ENCODE results near the gene APH1A. TPM values are rescaled to one million over a fixed set of nuclear protein-coding genes. Genes with fewer than 3 reads are reported as not detected.
"Not testable (repeated sequence)": the region's sequence is repeated elsewhere in the genome, so short reads cannot be mapped to it uniquely, and the experiment has no call there.

APH1A gene
- total RNA-seq, 1 donor from 2014 or later = 135 TPM

- TF ChIP-seq, protein P1, sequence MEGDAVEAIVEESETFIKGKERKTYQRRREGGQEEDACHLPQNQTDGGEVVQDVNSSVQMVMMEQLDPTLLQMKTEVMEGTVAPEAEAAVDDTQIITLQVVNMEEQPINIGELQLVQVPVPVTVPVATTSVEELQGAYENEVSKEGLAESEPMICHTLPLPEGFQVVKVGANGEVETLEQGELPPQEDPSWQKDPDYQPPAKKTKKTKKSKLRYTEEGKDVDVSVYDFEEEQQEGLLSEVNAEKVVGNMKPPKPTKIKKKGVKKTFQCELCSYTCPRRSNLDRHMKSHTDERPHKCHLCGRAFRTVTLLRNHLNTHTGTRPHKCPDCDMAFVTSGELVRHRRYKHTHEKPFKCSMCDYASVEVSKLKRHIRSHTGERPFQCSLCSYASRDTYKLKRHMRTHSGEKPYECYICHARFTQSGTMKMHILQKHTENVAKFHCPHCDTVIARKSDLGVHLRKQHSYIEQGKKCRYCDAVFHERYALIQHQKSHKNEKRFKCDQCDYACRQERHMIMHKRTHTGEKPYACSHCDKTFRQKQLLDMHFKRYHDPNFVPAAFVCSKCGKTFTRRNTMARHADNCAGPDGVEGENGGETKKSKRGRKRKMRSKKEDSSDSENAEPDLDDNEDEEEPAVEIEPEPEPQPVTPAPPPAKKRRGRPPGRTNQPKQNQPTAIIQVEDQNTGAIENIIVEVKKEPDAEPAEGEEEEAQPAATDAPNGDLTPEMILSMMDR (IDR thresholded peaks at IDR 0.05) = no peak
- ATAC-seq = no peak
- Histone ChIP-seq H3K27ac (no peak overlapping the region), H3K9me3 (no peaks in the 10 kb centered on the region), H3K36me3 (no peaks in the 10 kb centered on the region), H3K4me1 (no peaks in the 10 kb centered on the region), H3K4me3 (no peak overlapping the region), H3K27me3 (no peaks in the 10 kb centered on the region)
- intact Hi-C loops (cut with DNase I) = no loop called here
- DNase-seq = peak; percentile 16
Measured at GRCh38 chr1:150243003-150243402, 25.8 kb downstream of the APH1A start.

DNA sequence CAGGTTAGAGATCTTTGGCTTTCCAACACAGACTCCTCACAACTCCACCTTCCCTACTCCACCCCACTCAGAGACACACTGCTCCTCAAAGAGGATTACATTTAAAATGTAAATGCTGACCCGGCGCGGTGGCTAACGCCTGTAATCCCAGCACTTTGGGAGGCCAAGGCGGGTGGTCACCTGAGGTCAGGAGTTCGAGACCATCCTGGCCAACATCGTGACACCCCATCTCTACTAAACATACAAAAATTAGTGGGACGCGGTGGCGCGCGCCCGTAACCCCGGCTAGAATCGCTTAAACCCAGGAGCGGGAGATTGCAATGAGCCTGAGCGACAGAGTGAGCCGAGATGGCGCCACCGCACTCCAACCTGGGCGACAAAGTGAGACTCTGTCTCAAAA is 31.1 kb downstream of the APH1A start:
- H3K27ac ChIP-seq = no peak overlapping the region
- H3K9me3 ChIP-seq = no peaks in the 10 kb centered on the region
- H3K27me3 ChIP-seq = no peaks in the 10 kb centered on the region
- DNase-seq = peak; percentile 46
- intact Hi-C loops (cut with DNase I) = no loop called here
- H3K4me1 ChIP-seq = peaks cover 18% of the 10 kb centered on the region
- no peaks in the 10 kb centered on the region for H3K36me3 ChIP-seq
- TF ChIP-seq, protein P1 (IDR thresholded peaks at IDR 0.05) = no peak
- no peak for ATAC-seq
- H3K4me3 ChIP-seq = no peak overlapping the region

DNA sequence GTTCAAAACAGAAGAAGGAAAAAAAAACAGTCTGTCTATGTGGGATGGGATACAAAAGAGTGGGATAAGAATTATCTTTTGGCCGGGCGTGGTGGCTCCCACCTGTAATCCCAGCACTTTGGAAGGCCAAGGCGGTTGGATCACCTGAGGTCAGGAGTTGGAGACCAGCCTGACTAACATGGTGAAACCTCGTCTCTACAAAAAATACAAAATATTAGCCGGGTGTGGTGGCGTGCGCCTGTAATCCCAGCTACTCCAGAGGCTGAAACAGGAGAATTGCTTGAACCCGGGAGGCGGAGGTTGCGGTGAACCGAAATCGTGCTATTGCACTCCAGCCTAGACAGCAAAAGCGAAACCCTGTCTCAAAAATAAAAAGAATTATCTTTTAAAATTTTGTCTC is 31.6 kb downstream of the APH1A start:
- peak; percentile 11 for DNase-seq
- ATAC-seq; H3K4me3 ChIP-seq; H3K36me3 ChIP-seq; H3K27ac ChIP-seq; H3K27me3 ChIP-seq; intact Hi-C loops (cut with DNase I); H3K9me3 ChIP-seq: not testable (repeated sequence)
- H3K4me1 ChIP-seq = peaks cover 18% of the 10 kb centered on the region

GRCh38 chr1:150236614-150237100 is 32.2 kb downstream of the APH1A start:
- peak overlapping the region; percentile 84 for H3K4me3 ChIP-seq
- TF ChIP-seq, protein P1 (IDR thresholded peaks at IDR 0.05) = no peak
- H3K27me3 ChIP-seq = no peaks in the 10 kb centered on the region
- DNase-seq (peak; percentile 6), ATAC-seq (no peak)
- no peak overlapping the region for H3K27ac ChIP-seq
- H3K9me3 ChIP-seq = no peaks in the 10 kb centered on the region
- H3K4me1 ChIP-seq = peaks cover 18% of the 10 kb centered on the region
- intact Hi-C loops (cut with DNase I) = no loop called here
- H3K36me3 ChIP-seq = no peaks in the 10 kb centered on the region

DNA sequence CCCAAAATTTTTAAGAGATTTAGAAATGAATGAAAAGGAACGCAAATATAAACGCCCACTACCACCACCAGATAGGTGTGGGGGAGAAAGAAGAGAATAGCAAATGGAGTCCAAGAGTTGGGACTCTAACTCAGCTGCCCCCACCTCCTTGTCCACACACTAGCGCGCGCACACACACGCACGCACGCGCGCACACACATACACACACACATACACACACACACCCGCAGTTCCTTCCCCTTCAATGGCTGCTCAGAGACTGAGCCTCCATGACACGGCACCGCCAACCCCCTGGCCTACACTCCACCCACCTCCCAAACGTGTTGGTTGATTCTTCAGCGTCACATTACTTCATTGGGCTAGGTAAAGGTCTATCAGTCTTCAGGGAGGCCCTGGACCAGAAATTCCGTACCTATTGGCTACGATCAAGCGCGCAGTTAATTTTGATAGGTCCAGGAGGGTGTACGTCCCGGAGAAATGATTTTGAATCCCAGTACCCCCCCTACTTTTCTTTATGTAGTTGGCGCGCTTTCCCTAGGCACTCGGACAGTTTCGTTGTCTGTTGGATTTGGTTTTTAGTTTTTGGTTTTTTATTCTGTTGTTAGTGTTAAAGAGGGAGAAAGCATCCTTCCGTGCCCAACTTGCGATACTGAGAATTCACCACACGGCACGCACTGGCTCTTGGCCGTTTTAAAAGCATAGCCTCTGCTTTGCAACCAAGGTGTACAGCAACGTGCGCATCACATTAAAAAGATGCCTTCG is 32.8 kb downstream of the APH1A start, which contains the start of gene ANP32E:
Gene ANP32E (minus strand): TSS at position 261 of the 762 bp plus-strand sequence. CDS start 326 bp downstream, outside the sequence.
- TF ChIP-seq, protein P1 (IDR thresholded peaks at IDR 0.05) = peak; percentile 6
- intact Hi-C loops (cut with DNase I) = no loop called here
- Histone ChIP-seq H3K27ac (peak within 1 kb of the TSS; percentile 97), H3K36me3 (peaks cover 4% of the 10 kb centered on the region), H3K27me3 (no peaks in the 10 kb centered on the region), H3K4me1 (peaks cover 18% of the 10 kb centered on the region), H3K9me3 (no peaks in the 10 kb centered on the region), H3K4me3 (peak within 1 kb of the TSS; percentile 84)
- ATAC-seq = peak; percentile 95
- DNase-seq = peak; percentile 95

DNA sequence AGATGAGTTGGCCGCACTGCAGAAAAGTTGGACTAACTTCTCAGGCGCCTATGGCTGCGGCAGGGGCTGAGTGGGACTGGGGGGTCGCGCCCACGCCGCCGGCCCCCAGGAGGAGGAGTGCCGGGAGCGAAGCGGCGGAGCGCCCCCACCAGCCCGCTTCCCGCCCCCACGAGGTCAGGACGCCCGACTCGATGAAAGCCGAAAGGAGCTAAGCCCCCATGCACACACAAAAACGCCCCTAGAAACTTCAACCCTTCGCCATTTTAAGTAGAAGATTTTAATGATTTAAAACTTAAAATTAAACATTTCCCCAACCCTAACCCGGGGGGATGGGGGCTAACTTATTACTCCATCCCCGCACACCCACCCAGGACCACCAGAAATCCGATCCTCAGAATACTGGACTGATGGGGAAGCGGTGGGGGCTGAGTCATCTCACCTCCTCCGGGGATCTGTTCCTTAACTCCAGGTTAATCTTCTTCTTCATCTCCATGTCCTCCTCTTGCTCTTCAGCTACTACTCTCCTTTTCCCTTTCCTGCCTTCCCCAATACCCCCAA is 33.4 kb downstream of the APH1A start:
- H3K4me3 ChIP-seq = peak overlapping the region; percentile 84
- no peaks in the 10 kb centered on the region for H3K27me3 ChIP-seq
- peak; percentile 0 for ATAC-seq
- no peaks in the 10 kb centered on the region for H3K9me3 ChIP-seq
- peak overlapping the region; percentile 97 for H3K27ac ChIP-seq
- TF ChIP-seq, protein P1 (IDR thresholded peaks at IDR 0.05) = no peak
- DNase-seq = peak; percentile 72
- intact Hi-C loops (cut with DNase I) = no loop called here
- peaks cover 18% of the 10 kb centered on the region for H3K4me1 ChIP-seq
- H3K36me3 ChIP-seq = peaks cover 7% of the 10 kb centered on the region

Data from upper lobe of right lung (tissue), 1 donor.